ENCODE measurements around the gene GSAP. TPM values are rescaled to one million over a fixed set of nuclear protein-coding genes. Genes with fewer than 3 reads are reported as not detected.

Gene GSAP
- total RNA-seq, 1 donor from 2014 or later, result 9.9 TPM

DNA sequence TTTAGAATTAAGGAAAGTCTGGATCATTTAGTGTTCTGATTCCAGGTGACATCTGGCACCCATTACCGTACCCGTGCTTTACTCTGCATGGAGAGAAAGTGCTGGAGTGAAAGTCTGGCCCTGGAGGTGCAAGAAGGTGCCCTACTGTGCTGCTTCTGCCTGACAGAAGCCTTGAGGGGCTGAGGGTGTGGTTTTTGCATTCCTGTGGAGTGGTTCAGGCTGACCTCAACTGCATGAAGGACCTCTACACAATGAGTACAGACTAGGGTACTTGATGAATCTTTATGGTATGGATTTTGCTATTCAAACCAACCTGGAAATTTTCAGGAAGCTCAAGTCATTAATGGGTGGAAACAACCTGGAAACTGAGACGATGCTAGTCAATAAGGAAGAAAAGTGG, 45.1 kb upstream of the GSAP start:
- H3K27me3 Mint-ChIP-seq, result peaks cover 8% of the 10 kb centered on the region
- no peak overlapping the region for H3K4me3 Mint-ChIP-seq (ENCODE audit: low read depth)
- H3K4me1 Mint-ChIP-seq (ENCODE audit: low read depth), result peaks cover 7% of the 10 kb centered on the region
- H3K9me3 Mint-ChIP-seq (ENCODE audit: low read depth), result peaks cover 4% of the 10 kb centered on the region
- no peak for DNase-seq (ENCODE audit: low spot score, unreplicated experiment)
- no peaks in the 10 kb centered on the region for H3K36me3 Mint-ChIP-seq (ENCODE audit: insufficient read depth)
- H3K27ac Mint-ChIP-seq, result no peak overlapping the region
- TF ChIP-seq, protein P1, sequence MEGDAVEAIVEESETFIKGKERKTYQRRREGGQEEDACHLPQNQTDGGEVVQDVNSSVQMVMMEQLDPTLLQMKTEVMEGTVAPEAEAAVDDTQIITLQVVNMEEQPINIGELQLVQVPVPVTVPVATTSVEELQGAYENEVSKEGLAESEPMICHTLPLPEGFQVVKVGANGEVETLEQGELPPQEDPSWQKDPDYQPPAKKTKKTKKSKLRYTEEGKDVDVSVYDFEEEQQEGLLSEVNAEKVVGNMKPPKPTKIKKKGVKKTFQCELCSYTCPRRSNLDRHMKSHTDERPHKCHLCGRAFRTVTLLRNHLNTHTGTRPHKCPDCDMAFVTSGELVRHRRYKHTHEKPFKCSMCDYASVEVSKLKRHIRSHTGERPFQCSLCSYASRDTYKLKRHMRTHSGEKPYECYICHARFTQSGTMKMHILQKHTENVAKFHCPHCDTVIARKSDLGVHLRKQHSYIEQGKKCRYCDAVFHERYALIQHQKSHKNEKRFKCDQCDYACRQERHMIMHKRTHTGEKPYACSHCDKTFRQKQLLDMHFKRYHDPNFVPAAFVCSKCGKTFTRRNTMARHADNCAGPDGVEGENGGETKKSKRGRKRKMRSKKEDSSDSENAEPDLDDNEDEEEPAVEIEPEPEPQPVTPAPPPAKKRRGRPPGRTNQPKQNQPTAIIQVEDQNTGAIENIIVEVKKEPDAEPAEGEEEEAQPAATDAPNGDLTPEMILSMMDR (IDR thresholded peaks at IDR 0.05; ENCODE audit: unreplicated experiment), result no peak

DNA sequence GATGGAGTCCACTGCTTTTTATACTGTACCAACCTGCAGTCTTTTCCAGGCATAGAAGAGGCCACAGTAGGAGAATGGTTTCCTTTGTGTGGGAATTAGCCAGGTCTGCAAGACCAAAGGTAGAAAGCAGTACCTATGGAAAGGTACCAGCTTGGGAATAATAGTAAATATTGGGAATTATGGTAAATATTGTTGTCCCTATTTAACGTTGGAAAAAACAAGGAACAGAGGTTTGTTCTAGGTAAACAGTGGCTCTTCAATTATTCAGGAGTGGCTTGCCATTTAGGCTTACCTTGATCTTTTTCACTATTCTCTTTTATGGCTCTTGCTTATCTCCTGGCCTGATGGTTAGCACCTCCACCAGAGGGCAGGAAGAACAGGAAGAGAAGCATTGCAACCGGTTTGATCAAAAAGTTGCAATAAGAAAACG, 43.9 kb upstream of the GSAP start:
- Mint-ChIP-seq H3K4me1 (ENCODE audit: low read depth) (peaks cover 7% of the 10 kb centered on the region), H3K27ac (no peak overlapping the region)

DNA sequence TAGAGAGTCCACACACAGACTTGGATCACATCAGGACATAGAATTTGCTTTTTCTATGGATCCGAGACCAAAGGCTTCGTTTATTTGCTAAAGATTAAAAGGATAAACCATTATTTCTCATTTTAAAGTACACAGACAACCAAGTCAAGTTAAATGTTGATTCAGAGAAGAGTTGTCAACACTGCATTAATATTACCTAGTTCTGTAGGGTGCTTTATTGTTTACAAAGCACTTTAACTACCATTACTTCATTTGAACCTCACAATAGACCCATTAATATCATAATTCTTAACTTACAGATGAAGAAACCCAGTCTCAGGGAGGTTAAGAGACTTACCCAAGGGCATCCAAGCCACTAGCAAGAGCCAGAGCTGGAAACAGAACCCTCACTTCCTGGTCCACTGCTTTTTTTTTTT, 43.2 kb upstream of the GSAP start:
- peaks cover 8% of the 10 kb centered on the region for H3K27me3 Mint-ChIP-seq
- TF ChIP-seq, protein P1 (IDR thresholded peaks at IDR 0.05; ENCODE audit: unreplicated experiment), result no peak
- DNase-seq (ENCODE audit: low spot score, unreplicated experiment), result no peak
- H3K9me3 Mint-ChIP-seq (ENCODE audit: low read depth), result peaks cover 4% of the 10 kb centered on the region
- H3K27ac Mint-ChIP-seq, result no peak overlapping the region
- peaks cover 7% of the 10 kb centered on the region for H3K4me1 Mint-ChIP-seq (ENCODE audit: low read depth)
- no peaks in the 10 kb centered on the region for H3K36me3 Mint-ChIP-seq (ENCODE audit: insufficient read depth)
- no peak overlapping the region for H3K4me3 Mint-ChIP-seq (ENCODE audit: low read depth)

More for the DNA sequence above, 43.9 kb upstream of the GSAP start:
- peaks cover 8% of the 10 kb centered on the region for H3K27me3 Mint-ChIP-seq
- TF ChIP-seq, protein P1 (IDR thresholded peaks at IDR 0.05; ENCODE audit: unreplicated experiment), result peak; percentile 9
- no peak for DNase-seq (ENCODE audit: low spot score, unreplicated experiment)
- peaks cover 4% of the 10 kb centered on the region for H3K9me3 Mint-ChIP-seq (ENCODE audit: low read depth)
- no peaks in the 10 kb centered on the region for H3K36me3 Mint-ChIP-seq (ENCODE audit: insufficient read depth)
- H3K4me3 Mint-ChIP-seq (ENCODE audit: low read depth), result no peak overlapping the region

DNA sequence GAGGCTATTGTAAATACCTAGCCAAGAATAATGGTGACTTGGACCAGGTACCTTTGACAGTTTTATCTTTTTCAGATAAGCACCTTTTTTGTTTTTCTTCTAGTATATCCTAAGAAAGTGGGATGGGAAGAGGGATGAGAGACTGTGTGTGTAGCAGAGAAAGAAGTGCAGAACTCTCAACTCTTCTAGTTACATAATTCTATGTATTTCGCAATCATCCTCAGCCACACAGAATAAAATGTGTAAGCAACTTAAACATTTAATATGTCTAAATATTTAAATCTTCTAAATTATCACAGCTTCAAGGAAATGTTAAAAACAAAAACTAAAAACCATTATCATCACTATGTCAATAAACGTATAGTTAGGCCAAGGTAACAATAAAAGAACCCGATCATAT, 42.6 kb upstream of the GSAP start:
- DNase-seq (ENCODE audit: low spot score, unreplicated experiment), result no peak
- TF ChIP-seq, protein P1 (IDR thresholded peaks at IDR 0.05; ENCODE audit: unreplicated experiment), result no peak
- peaks cover 4% of the 10 kb centered on the region for H3K9me3 Mint-ChIP-seq (ENCODE audit: low read depth)
- peaks cover 7% of the 10 kb centered on the region for H3K4me1 Mint-ChIP-seq (ENCODE audit: low read depth)
- H3K4me3 Mint-ChIP-seq (ENCODE audit: low read depth), result no peak overlapping the region
- H3K27me3 Mint-ChIP-seq, result peaks cover 9% of the 10 kb centered on the region
- H3K27ac Mint-ChIP-seq, result no peak overlapping the region
- no peaks in the 10 kb centered on the region for H3K36me3 Mint-ChIP-seq (ENCODE audit: insufficient read depth)

DNA sequence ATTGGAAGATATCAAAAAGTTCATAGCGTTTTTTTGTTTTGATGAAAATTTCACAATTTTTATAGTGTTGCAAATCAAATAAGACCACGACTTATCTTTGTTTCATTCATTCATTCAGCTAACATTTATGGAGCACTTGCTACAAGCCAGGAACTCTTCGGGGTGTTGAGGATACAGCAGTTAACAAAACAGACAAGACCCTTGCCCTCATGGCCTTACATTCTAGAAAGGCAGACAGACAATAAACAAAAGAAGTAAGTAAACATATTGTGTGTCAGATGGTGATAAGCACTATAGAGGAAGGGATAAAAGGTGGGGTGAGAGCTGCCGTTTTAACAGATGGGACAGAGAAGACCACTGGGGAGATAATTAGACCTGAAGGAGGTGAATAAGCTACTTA, 41.6 kb upstream of the GSAP start:
- TF ChIP-seq, protein P1 (IDR thresholded peaks at IDR 0.05; ENCODE audit: unreplicated experiment), result no peak
- peaks cover 7% of the 10 kb centered on the region for H3K4me1 Mint-ChIP-seq (ENCODE audit: low read depth)
- H3K27me3 Mint-ChIP-seq, result peaks cover 13% of the 10 kb centered on the region
- peaks cover 4% of the 10 kb centered on the region for H3K9me3 Mint-ChIP-seq (ENCODE audit: low read depth)
- peak overlapping the region; percentile 11 for H3K27ac Mint-ChIP-seq
- no peak for DNase-seq (ENCODE audit: low spot score, unreplicated experiment)
- H3K36me3 Mint-ChIP-seq (ENCODE audit: insufficient read depth), result no peaks in the 10 kb centered on the region
- no peak overlapping the region for H3K4me3 Mint-ChIP-seq (ENCODE audit: low read depth)

Data from progenitor cell of endocrine pancreas (in vitro differentiated cells).